ENCODE results near the gene ZNF780B.

The ZNF780B gene

GRCh38 chr19:40033989-40034560, 22.0 kb downstream of the ZNF780B start:
- Mint-ChIP-seq H3K27me3 (ENCODE audit: low read depth) (no peaks in the 10 kb centered on the region), H3K4me1 (no peaks in the 10 kb centered on the region), H3K9me3 (peaks cover 69% of the 10 kb centered on the region), H3K27ac (no peak overlapping the region), H3K36me3 (ENCODE audit: low read depth) (peaks cover 88% of the 10 kb centered on the region), H3K4me3 (no peak overlapping the region)
- TF ChIP-seq CTCF (IDR thresholded peaks at IDR 0.05; ENCODE audit: unreplicated experiment in 3 of 3), result no peak

GRCh38 chr19:40026597-40026970, 29.4 kb downstream of the ZNF780B start:
- H3K36me3 Mint-ChIP-seq (ENCODE audit: low read depth), result peaks cover 77% of the 10 kb centered on the region
- no peak overlapping the region for H3K27ac Mint-ChIP-seq
- peaks cover 81% of the 10 kb centered on the region for H3K9me3 Mint-ChIP-seq
- H3K27me3 Mint-ChIP-seq (ENCODE audit: low read depth), result no peaks in the 10 kb centered on the region
- H3K4me1 Mint-ChIP-seq, result no peaks in the 10 kb centered on the region
- no peak for TF ChIP-seq CTCF (IDR thresholded peaks at IDR 0.05; ENCODE audit: unreplicated experiment in 3 of 3)
- H3K4me3 Mint-ChIP-seq, result no peak overlapping the region

- Mint-ChIP-seq H3K9me3 (peaks cover 83% of the 10 kb centered on the region), H3K27me3 (ENCODE audit: low read depth) (no peaks in the 10 kb centered on the region), H3K4me3 (no peak overlapping the region), H3K36me3 (ENCODE audit: low read depth) (peaks cover 72% of the 10 kb centered on the region), H3K27ac (no peak overlapping the region), H3K4me1 (no peaks in the 10 kb centered on the region)
- TF ChIP-seq CTCF (IDR thresholded peaks at IDR 0.05; ENCODE audit: unreplicated experiment in 3 of 3), result no peak
Observed at GRCh38 chr19:40025938-40026596, 30.0 kb downstream of the ZNF780B start.

GRCh38 chr19:40023969-40024368, 32.1 kb downstream of the ZNF780B start:
- Mint-ChIP-seq H3K36me3 (ENCODE audit: low read depth) (peaks cover 57% of the 10 kb centered on the region), H3K4me3 (no peak overlapping the region), H3K4me1 (no peaks in the 10 kb centered on the region), H3K9me3 (peaks cover 79% of the 10 kb centered on the region), H3K27ac (no peak overlapping the region), H3K27me3 (ENCODE audit: low read depth) (no peaks in the 10 kb centered on the region)
- no peak for TF ChIP-seq CTCF (IDR thresholded peaks at IDR 0.05; ENCODE audit: unreplicated experiment in 3 of 3)

GRCh38 chr19:40013991-40014390, 42.0 kb downstream of the ZNF780B start:
- Mint-ChIP-seq H3K4me3 (no peak overlapping the region), H3K4me1 (no peaks in the 10 kb centered on the region), H3K27ac (no peak overlapping the region), H3K36me3 (ENCODE audit: low read depth) (peaks cover 79% of the 10 kb centered on the region), H3K27me3 (ENCODE audit: low read depth) (no peaks in the 10 kb centered on the region), H3K9me3 (peaks cover 62% of the 10 kb centered on the region)
- no peak for TF ChIP-seq CTCF (IDR thresholded peaks at IDR 0.05; ENCODE audit: unreplicated experiment in 3 of 3)

GRCh38 chr19:40009674-40010073, 46.4 kb downstream of the ZNF780B start:
- TF ChIP-seq CTCF (IDR thresholded peaks at IDR 0.05; ENCODE audit: unreplicated experiment in 3 of 3), result no peak
- H3K27ac Mint-ChIP-seq, result no peak overlapping the region
- no peak overlapping the region for H3K4me3 Mint-ChIP-seq
- peaks cover 44% of the 10 kb centered on the region for H3K9me3 Mint-ChIP-seq
- H3K36me3 Mint-ChIP-seq (ENCODE audit: low read depth), result peaks cover 87% of the 10 kb centered on the region
- H3K4me1 Mint-ChIP-seq, result no peaks in the 10 kb centered on the region
- no peaks in the 10 kb centered on the region for H3K27me3 Mint-ChIP-seq (ENCODE audit: low read depth)

Data from nephron (organoid).